Panc1 (cell line): ENCODE measurements around the gene ABCG1.

Experiments
- POLR2AphosphoS5 ChIP-seq: IDR thresholded peaks from 2 replicates; pipeline ENCODE4 v1.6.1; 2012; ENCODE audit warnings: mild to moderate bottlenecking, low read depth, low read length, moderate library complexity
- TCF7L2 ChIP-seq: IDR thresholded peaks from 2 replicates; pipeline ENCODE4 v1.6.1; 2011; ENCODE audit warnings: mild to moderate bottlenecking, low read depth, low read length, inconsistent platforms
- TF ChIP-seq, protein P1 (sequence below): fragments of 450-650 bp; IDR thresholded peaks from 2 replicates; pipeline ENCODE4 v1.5.1; 2017; ENCODE audit warnings: mild to moderate bottlenecking
- TF ChIP-seq, protein P2 (sequence below), 2 experiments: IDR thresholded peaks; 2 replicates each; pipeline ENCODE4 v1.6.1; 2011 to 2012; ENCODE audit warnings: low read depth in 2 of 2, control low read depth in 1 of 2, low read length in 1 of 2, mild to moderate bottlenecking in 1 of 2, moderate library complexity in 1 of 2; ENCODE audit not compliant: insufficient read depth in 1 of 2

DNA sequence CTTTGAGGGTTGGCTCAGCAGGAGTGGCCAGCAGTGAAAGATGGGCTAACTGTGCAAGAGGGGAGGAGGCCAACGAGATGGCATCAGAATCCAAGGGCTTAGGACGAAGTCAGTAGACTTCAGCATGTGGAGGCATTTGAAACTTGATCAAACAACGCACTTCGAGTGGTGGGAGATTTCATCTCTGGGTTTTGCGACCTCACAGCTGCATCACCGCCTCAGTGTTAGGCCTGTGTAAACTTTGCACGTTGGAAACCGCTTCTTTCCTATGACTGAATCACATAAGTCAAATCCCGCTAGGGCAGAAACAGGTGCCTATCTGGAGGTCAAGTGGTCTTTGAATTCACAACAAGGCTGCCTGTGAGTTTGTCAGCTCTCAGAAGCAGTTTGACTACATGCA is 78.4 kb downstream of the ABCG1 start:
- TF ChIP-seq, protein P1, sequence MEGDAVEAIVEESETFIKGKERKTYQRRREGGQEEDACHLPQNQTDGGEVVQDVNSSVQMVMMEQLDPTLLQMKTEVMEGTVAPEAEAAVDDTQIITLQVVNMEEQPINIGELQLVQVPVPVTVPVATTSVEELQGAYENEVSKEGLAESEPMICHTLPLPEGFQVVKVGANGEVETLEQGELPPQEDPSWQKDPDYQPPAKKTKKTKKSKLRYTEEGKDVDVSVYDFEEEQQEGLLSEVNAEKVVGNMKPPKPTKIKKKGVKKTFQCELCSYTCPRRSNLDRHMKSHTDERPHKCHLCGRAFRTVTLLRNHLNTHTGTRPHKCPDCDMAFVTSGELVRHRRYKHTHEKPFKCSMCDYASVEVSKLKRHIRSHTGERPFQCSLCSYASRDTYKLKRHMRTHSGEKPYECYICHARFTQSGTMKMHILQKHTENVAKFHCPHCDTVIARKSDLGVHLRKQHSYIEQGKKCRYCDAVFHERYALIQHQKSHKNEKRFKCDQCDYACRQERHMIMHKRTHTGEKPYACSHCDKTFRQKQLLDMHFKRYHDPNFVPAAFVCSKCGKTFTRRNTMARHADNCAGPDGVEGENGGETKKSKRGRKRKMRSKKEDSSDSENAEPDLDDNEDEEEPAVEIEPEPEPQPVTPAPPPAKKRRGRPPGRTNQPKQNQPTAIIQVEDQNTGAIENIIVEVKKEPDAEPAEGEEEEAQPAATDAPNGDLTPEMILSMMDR: no peak
- TF ChIP-seq, protein P2, sequence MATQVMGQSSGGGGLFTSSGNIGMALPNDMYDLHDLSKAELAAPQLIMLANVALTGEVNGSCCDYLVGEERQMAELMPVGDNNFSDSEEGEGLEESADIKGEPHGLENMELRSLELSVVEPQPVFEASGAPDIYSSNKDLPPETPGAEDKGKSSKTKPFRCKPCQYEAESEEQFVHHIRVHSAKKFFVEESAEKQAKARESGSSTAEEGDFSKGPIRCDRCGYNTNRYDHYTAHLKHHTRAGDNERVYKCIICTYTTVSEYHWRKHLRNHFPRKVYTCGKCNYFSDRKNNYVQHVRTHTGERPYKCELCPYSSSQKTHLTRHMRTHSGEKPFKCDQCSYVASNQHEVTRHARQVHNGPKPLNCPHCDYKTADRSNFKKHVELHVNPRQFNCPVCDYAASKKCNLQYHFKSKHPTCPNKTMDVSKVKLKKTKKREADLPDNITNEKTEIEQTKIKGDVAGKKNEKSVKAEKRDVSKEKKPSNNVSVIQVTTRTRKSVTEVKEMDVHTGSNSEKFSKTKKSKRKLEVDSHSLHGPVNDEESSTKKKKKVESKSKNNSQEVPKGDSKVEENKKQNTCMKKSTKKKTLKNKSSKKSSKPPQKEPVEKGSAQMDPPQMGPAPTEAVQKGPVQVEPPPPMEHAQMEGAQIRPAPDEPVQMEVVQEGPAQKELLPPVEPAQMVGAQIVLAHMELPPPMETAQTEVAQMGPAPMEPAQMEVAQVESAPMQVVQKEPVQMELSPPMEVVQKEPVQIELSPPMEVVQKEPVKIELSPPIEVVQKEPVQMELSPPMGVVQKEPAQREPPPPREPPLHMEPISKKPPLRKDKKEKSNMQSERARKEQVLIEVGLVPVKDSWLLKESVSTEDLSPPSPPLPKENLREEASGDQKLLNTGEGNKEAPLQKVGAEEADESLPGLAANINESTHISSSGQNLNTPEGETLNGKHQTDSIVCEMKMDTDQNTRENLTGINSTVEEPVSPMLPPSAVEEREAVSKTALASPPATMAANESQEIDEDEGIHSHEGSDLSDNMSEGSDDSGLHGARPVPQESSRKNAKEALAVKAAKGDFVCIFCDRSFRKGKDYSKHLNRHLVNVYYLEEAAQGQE (IDR thresholded peaks at IDR 0.05; ENCODE audit: insufficient read depth in 1 of 2, low read depth in 2 of 2, low read length in 1 of 2): no peak
- TF ChIP-seq TCF7L2 (no peak), POLR2AphosphoS5 (no peak)
